ENCODE data around the gene EHD3. TPM values are rescaled to one million over a fixed set of nuclear protein-coding genes. Genes with fewer than 3 reads are reported as not detected.

Gene EHD3
- total RNA-seq, 1 donor from 2014 or later, result 3.9 TPM

GRCh38 chr2:31222071-31222470 is 11.9 kb upstream of the EHD3 start:
- Histone ChIP-seq H4K20me1 (ENCODE audit: low read depth) (no peaks in the 10 kb centered on the region), H3K36me3 (no peaks in the 10 kb centered on the region), H3F3A (ENCODE audit: low read depth) (no peaks in the 10 kb centered on the region), H3K4me3 (no peak overlapping the region), H3K4me1 (no peaks in the 10 kb centered on the region), H3K9me3 (ENCODE audit: low read depth) (no peaks in the 10 kb centered on the region), H3K9ac (no peak overlapping the region), H3K27ac (no peak overlapping the region), H3K79me2 (ENCODE audit: low read depth) (no peaks in the 10 kb centered on the region), H3K4me2 (no peak overlapping the region), H2AFZ (replicated peaks) (no peak overlapping the region), H3K27me3 (no peaks in the 10 kb centered on the region)
- peaks cover 3% of the 10 kb centered on the region for H3K27me3 Mint-ChIP-seq (ENCODE audit: insufficient read depth, low read depth)
- DNase-seq (ENCODE audit: low spot score), result no peak
- H3K4me3 Mint-ChIP-seq, result no peak overlapping the region
- H3K36me3 Mint-ChIP-seq, result no peaks in the 10 kb centered on the region
- H3K4me1 Mint-ChIP-seq, result peaks cover 5% of the 10 kb centered on the region
- no peaks in the 10 kb centered on the region for H3K9me3 Mint-ChIP-seq
- no peak for TF ChIP-seq CTCF (IDR thresholded peaks at IDR 0.05)
- no peak overlapping the region for H3K27ac Mint-ChIP-seq

- Histone ChIP-seq H3K4me3 (no peak overlapping the region), H3K27ac (no peak overlapping the region), H3K4me2 (no peak overlapping the region), H3F3A (ENCODE audit: low read depth) (no peaks in the 10 kb centered on the region), H3K9ac (no peak overlapping the region), H2AFZ (replicated peaks) (no peak overlapping the region), H3K27me3 (no peaks in the 10 kb centered on the region), H3K4me1 (no peaks in the 10 kb centered on the region), H3K79me2 (ENCODE audit: low read depth) (no peaks in the 10 kb centered on the region), H3K9me3 (ENCODE audit: low read depth) (no peaks in the 10 kb centered on the region), H3K36me3 (no peaks in the 10 kb centered on the region), H4K20me1 (ENCODE audit: low read depth) (no peaks in the 10 kb centered on the region)
- DNase-seq (ENCODE audit: low spot score), result no peak
- Mint-ChIP-seq H3K36me3 (no peaks in the 10 kb centered on the region), H3K4me1 (peaks cover 2% of the 10 kb centered on the region), H3K9me3 (no peaks in the 10 kb centered on the region), H3K4me3 (no peak overlapping the region), H3K27me3 (ENCODE audit: insufficient read depth, low read depth) (peaks cover 7% of the 10 kb centered on the region), H3K27ac (no peak overlapping the region)
- TF ChIP-seq EZH2phosphoT487 (IDR thresholded peaks at IDR 0.05), result no peak
- no peak for TF ChIP-seq CTCF (IDR thresholded peaks at IDR 0.05)
- TF ChIP-seq EZH2 (IDR thresholded peaks at IDR 0.05), result no peak
These were observed 10.9 kb upstream of the EHD3 start for GRCh38 chr2:31223026-31223425.

GRCh38 chr2:31223749-31224148 is 10.2 kb upstream of the EHD3 start:
- Mint-ChIP-seq H3K27me3 (ENCODE audit: insufficient read depth, low read depth) (peaks cover 7% of the 10 kb centered on the region), H3K4me3 (no peak overlapping the region), H3K36me3 (no peaks in the 10 kb centered on the region), H3K4me1 (peaks cover 2% of the 10 kb centered on the region), H3K27ac (no peak overlapping the region), H3K9me3 (no peaks in the 10 kb centered on the region)
- no peaks in the 10 kb centered on the region for H3K9me3 ChIP-seq (ENCODE audit: low read depth)
- no peak overlapping the region for H2AFZ ChIP-seq (replicated peaks)
- TF ChIP-seq EZH2phosphoT487 (IDR thresholded peaks at IDR 0.05) (no peak), CTCF (IDR thresholded peaks at IDR 0.05) (no peak), EZH2 (IDR thresholded peaks at IDR 0.05) (no peak)
- no peaks in the 10 kb centered on the region for H3K36me3 ChIP-seq
- H3K79me2 ChIP-seq (ENCODE audit: low read depth), result no peaks in the 10 kb centered on the region
- no peak overlapping the region for H3K4me3 ChIP-seq
- H3F3A ChIP-seq (ENCODE audit: low read depth), result no peaks in the 10 kb centered on the region
- H3K9ac ChIP-seq, result no peak overlapping the region
- H4K20me1 ChIP-seq (ENCODE audit: low read depth), result no peaks in the 10 kb centered on the region
- H3K4me1 ChIP-seq, result no peaks in the 10 kb centered on the region
- H3K27me3 ChIP-seq, result no peaks in the 10 kb centered on the region
- H3K4me2 ChIP-seq, result no peak overlapping the region
- no peak for DNase-seq (ENCODE audit: low spot score)
- H3K27ac ChIP-seq, result no peak overlapping the region

- H3K27ac Mint-ChIP-seq, result no peak overlapping the region
These were observed 7.7 kb upstream of the EHD3 start for GRCh38 chr2:31226266-31226665.

More at GRCh38 chr2:31226266-31226665, 7.7 kb upstream of the EHD3 start:
- H3K9ac ChIP-seq, result no peak overlapping the region
- Mint-ChIP-seq H3K4me1 (peaks cover 2% of the 10 kb centered on the region), H3K9me3 (no peaks in the 10 kb centered on the region), H3K4me3 (no peak overlapping the region), H3K27me3 (ENCODE audit: insufficient read depth, low read depth) (peaks cover 5% of the 10 kb centered on the region), H3K36me3 (no peaks in the 10 kb centered on the region)
- H3K4me2 ChIP-seq, result no peak overlapping the region
- H4K20me1 ChIP-seq (ENCODE audit: low read depth), result no peaks in the 10 kb centered on the region
- DNase-seq (ENCODE audit: low spot score), result no peak
- no peaks in the 10 kb centered on the region for H3K4me1 ChIP-seq
- H3K4me3 ChIP-seq, result no peak overlapping the region
- no peaks in the 10 kb centered on the region for H3K27me3 ChIP-seq
- no peak overlapping the region for H3K27ac ChIP-seq
- H2AFZ ChIP-seq (replicated peaks), result no peak overlapping the region
- H3F3A ChIP-seq (ENCODE audit: low read depth), result no peaks in the 10 kb centered on the region
- H3K36me3 ChIP-seq, result no peaks in the 10 kb centered on the region
- no peaks in the 10 kb centered on the region for H3K9me3 ChIP-seq (ENCODE audit: low read depth)
- H3K79me2 ChIP-seq (ENCODE audit: low read depth), result no peaks in the 10 kb centered on the region
- TF ChIP-seq EZH2phosphoT487 (IDR thresholded peaks at IDR 0.05) (no peak), CTCF (IDR thresholded peaks at IDR 0.05) (no peak), EZH2 (IDR thresholded peaks at IDR 0.05) (no peak)
